Activated CD4-positive, CD25-positive, alpha-beta regulatory T cell treated with anti-CD3 and anti-CD28 coated beads, Interleukin-2, amount 50 U/mL, for 24 hours (primary cell): Measurements from ENCODE around the gene TGM1.

Experiments used
- ATAC-seq, 2 donors: fragments of 150-1000 bp; cut with Tn5 transposase; one replicate each; pipeline ENCODE4 v1.10.0; 2021; ENCODE audit warnings: mild to moderate bottlenecking in 1 of 2, moderate library complexity in 1 of 2

Gene TGM1

DNA sequence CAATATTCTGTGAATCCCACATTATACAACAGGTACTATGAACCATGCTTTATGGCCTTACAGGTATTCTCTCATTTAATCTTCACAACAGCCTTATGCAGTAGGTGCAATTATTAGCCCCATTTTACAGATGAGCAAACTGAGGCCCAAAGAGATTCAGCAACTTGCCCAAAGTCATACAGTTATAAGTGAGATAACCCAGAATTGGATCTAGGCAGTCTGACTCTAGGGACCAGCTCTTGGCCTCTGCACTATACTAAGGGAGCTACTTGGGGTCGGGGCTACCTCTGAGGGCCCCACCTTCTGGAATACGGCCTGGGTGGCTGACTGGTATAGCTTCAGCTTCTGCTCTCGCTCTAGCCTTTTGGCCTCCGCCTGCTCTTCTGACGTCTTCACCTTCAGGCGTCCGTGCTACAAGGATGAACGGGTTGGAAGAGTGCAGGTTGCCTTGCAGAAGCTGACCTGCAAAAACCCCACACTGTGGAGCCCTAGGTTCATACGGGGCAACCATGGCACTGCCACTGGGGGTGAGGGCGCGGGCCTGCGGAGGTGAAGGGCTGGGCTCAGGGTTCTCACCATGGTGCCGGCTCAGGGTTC lies 7.7 kb upstream of the TGM1 start:
- ATAC-seq = no peak

DNA sequence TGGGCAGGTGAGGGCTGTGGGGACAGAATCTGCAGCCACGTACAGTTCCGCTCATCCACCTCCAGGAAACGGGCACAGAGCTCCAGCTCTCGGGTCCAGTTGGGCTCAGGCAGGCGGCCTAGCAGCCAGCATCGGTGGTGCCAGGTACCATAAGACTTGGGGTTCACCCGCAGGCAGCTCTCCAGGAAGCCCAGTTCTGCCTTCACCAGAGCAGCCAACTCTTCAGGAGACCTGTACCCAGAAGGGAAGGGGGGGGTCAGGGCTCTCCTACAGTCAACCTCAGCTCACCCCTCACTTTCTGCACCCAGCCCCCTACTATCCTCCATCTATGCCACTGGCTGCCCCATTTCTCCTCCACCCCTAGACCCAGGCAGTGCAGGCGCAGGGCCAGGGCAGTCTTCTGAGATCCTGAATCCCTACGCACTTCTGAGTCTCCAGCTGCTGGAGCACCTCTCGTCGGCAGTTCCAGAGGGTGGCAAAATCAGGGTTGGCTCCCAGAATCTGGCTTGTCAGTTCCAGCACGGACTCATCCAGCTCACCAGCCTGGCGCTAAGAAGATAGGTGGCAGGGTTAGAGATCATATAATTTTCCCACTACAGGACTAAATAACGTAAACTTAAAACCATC lies 7.0 kb upstream of the TGM1 start:
- no peak for ATAC-seq

DNA sequence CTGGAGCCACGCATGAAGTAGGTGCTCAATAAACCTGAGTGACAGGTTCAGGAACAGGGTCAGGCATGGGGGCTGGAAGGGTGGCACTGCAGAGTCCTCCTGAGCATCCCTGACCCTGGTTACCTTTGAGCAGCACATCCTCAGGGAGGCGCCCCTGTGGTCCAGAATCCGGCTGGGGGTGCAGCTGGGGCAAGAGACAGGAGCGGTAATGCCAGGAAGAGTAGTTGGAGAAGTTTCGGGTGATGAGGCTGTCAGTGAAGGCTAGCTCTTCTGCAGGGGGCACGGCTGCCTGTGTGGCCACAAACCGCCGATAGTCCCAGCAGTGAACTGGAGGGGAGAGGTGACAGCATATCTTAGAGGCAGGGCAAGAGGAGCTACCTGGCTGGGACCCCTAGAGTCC lies 6.4 kb upstream of the TGM1 start:
- ATAC-seq = no peak

DNA sequence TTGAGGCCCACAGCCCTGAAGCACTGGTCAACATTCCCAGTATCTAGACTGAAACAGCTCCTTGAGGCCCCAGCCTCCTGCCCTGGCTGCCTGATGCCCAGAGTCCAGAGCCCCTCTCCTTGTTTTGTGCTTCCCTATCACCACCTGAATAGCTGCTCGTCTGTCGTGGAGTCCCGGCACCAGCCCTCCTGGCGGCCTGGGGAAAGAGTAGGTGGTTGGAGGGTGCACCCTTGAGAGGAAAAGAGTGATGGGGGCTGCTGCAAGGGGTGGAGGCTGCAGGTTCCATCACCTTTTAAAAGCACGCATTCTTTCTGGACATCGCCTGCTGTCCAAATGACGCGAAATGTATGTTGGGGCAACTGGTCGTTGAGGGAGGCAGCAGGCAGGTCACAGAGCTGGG lies 5.2 kb upstream of the TGM1 start:
- ATAC-seq = no peak

DNA sequence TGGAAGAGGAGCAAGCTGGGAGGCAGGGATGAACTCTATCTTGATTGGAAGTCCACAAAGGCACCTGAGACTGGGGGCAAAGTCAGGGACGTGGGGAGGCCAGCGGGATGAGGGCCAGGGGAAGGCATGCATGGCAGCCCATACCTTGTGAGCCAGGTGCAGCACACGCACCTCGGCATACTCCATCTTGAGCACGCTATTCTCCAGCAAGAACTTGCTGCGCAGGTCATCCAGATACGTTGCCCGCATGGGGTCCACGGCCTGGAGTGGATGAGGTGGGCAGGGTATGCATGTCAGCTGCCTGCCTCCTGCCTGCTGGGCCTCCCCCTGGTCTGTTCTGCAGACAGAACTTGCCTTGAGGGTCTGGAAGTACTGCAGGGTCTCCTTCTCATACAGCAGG lies 4.5 kb upstream of the TGM1 start:
- no peak for ATAC-seq

DNA sequence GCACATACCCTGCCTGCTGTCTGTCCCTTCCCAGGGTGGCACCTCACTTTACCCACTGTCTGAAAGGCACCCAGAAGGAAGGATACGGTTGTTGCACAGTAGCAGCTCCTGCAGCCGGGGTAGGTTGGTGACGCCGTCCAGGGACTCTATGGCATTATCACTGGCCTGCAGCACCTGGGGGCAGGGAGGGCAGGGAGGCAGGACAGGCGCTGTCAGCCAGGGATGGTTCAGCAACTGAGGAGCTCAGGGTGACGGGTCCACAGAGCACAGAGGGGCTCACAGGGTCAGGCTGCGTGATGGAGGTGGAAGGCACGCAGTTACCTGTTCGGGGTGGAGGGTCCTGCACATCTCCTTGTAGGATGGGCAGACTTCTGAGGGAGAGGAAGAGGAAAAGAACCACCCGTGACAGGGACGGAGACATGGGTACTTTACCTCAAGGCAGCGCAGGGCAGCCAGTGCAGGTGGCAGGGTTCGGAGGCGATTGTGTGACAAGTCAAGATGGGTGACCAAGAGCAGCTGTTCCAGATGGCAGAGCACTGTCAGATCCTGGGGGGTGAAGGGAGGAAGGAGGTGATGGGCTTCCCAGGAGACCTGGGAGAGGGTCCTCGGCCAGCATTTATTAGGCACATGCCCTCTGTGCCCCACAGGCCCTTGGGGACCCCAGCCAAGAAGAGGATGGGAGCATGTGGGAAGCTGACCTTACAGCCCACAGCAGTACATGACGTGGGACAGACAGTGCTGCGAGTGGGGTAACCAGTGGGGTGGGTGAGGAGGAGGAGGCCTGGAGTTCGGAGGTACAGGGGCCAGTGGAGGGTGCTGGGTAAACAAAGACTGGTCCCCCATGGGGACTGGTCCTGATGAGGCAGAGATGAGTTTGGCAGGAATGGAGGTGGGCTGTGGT lies 3.6 kb upstream of the TGM1 start:
- no peak for ATAC-seq

DNA sequence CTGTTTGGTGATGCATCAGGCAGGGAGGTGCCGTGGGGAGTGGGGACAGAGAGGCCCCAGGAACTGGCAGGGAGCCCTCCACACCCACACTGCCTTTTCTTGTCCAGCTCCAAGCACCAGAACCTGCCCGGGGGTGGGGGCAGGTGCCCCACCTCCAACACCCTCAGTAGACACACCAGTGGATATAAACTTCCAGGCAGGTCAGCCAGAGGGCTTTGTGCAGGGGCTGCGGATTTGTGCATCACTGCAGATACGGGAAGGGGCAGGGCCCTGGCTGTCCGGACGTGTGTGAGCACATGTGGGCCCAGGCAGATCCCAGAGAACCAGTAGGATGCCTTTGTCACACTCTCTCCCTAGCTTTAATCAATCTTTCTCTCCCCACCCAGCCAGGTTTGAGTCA lies 1.3 kb upstream of the TGM1 start:
- no peak for ATAC-seq

DNA sequence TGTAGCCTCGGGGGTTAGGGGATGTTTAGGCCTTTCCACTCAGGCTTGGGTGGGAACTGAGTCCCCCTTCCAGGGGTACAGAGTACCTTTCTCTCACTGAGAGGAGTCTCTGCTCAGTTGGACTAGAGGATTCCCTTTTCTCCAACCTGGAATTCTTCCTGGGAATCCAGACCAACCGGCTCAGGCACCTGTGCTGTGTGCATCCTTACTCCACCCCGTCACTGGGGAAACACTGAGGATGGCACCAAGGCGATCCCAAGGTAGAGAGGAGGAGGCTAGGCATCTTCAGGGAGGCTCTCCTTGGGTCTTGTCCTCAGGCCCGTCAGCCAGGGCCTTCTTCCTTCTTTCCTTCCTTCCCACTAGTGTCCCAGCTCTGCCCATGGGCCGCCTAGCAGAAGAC lies 871 bp upstream of the TGM1 start:
- no peak for ATAC-seq

DNA sequence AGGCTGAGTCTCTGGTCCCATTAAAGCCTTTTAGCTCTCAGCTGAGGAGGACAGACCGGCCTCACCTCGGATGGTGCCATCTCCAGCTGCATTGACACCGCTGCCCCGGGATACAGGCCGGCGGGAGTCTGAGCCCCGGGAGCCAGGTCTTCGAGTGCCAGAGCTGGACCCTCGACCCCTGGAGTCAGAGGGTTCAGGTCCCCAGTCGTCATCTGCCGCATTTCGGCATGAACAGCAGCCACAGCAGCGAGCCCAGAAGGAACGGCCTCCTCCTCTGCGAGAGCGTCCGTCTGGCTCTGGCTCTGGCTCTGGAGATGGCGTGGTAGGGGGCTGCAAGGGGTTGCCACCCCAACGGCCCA lies 1.0 kb downstream of the TGM1 start:
- ATAC-seq = no peak

DNA sequence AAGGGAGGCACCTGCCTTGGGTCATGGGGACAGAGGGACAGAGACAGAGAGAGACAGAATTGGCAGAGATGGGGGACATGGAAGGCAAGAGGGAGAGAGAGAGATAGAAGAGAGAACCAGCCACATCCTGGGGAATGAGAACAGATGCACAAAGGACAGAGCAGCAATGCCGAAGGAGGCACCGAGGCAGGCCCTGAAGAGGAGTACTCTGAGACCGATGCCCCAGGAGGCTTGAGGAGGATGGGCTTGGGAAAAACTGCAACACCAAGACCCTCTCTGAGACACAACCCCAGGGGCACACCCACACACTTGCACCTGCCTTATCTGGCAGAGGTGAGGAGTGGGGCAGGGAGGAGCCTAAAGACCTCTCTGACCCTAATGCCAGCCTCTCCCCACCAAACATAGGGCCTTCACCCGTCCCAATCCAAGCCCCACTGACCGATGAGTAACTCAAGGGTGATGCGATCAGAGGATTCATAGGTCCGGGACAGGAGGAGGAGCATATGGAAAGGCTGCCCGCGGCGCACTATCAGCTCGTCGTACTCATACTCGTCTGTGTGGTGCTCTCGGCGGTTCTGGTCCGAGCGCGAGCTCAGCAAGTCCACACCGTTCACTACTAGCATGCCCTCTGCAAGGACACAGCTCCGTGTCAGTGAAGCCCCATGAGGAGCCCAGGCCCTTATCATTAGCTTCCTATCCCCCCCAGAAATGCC lies 1.6 kb downstream of the TGM1 start:
- ATAC-seq = no peak

DNA sequence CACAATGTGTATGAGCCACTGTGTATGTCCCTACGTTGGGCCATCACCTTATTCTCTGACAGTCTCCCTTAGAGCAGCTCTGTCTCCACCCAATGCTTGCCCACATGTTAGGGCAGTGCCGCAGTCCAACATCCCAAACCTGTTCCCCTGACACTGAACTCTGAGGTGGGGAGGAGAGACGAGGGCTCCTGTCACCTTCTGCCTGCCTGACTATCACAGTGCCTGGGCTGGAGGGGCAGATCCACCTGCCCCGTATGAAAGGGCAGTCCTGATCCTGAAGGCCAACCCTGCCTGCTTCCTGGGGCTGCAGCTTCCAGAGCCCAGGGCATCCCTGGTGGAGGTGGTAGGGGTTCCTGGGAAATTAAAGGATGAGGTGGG lies 2.2 kb downstream of the TGM1 start:
- ATAC-seq = no peak

DNA sequence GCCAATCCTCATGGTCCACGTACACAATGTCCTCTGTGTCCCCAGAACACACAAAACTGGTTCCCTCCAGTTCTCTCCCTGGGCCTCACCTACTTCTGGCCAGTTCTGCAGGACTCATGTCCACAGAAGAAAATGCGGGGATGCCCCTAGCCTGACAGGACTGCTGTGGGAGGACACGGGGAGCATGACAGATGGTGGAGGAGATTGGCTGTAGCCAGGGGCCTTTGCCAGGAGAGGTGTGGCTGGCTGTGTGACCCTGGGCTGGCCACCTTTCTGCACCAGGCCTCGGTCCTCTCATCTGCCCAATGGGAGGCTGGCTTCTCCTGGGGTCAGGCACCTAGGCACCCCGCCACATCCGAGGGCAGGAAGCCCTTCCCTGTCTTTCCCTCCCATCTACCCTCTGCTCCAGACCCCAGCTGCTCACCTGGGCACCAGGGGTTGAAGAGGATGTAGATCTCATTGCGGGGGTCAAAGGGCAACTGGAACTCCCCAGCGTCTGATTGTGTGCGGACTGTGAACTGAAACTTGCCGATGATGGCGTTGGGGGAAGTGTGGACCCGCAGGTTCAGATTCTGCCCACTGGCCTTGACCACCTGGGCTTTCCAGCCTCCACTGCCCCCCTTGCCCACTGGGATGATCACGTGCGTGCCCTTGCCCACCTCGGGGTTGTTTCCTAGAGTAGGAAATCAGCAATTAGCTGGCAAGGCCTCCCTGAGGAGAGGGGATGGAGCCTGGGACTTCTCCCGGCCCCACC lies 2.8 kb downstream of the TGM1 start:
- ATAC-seq = no peak

DNA sequence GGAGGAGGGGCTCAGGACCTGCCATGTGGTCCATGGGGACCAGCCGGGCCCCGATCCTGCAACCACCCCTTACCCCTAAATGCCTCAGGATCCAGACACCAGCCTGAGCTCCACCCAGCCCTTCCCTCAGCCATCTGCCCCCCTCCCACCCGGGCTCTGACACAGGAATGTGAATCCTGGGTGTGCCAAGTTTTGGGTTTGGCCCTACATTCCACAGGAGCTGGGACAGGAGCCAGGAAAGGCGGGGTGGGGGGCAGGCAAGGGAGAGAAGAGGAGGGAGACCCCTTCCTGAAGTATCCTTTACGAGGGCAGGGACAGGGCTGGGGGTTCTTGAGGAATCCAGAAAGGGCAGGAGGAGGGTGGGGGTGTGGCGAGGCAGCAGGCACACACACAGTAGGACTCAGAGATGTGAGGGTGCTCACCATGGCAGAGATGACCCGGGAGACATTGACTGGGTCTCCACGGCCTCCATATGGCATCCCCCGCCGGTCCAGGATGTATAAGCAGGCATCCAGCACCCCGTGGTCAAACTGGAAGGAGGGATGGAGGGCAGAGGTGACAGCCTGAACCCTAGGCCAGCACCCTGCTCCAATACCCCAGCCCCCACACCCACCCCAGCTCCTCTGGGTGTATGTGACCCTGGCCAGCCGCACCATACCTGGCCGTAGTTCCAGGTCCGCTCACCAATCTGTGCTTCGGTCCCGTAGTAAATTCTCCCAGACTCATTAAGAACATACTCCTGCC lies 3.5 kb downstream of the TGM1 start:
- no peak for ATAC-seq

DNA sequence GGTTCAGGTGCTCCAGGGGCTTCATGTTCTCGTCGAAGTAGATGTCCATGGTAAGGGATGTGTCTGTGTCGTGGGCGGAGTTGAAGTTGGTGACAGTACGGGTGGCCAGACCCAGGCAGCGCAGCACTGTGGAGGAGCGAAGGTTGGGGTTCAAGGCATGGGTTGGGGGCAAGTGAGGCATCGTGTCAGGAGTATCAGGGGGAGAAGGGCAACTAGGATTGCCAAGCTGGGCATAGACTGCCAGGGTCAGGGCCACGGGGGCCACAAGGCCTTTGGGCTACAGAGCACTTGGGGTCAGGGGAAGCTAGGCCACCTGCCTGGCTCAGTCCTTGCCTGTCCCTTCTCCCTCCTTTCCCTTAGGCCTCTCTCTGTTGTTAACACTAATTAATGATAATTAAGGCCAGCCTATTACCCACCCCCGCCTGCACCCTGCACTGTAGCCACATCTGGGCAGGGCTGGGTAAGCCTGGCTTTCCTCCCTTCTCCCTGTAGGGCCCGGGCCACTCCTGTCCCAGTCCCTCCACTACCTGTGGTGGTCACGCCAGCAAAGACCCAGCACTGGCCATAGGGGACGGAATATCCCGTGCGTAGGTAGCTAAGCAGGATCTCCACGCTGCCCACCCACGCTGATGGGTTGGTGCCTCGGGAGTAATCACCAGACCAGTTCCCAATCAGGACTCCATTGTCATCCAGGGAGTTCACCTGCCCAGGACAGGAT lies 4.3 kb downstream of the TGM1 start:
- no peak for ATAC-seq

DNA sequence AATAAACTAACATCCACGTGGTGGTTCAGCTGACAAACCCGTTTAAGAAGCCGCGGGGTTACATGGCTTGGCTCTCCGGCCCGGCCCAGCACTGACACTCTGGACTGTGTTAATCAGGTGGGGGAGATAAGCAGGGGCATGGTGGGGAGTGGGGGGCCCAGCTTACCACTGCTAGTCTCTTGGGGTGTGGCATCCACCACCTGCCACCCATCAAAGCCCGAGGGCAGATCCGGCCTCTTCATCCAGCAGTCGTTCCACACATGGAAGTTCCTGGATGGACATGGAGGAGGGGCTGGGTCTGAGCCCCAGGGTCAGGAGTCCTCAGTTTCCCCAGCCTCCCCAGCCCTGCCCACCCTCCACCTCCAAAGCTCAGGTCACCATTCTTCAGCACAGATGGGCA lies 4.9 kb downstream of the TGM1 start:
- no peak for ATAC-seq

DNA sequence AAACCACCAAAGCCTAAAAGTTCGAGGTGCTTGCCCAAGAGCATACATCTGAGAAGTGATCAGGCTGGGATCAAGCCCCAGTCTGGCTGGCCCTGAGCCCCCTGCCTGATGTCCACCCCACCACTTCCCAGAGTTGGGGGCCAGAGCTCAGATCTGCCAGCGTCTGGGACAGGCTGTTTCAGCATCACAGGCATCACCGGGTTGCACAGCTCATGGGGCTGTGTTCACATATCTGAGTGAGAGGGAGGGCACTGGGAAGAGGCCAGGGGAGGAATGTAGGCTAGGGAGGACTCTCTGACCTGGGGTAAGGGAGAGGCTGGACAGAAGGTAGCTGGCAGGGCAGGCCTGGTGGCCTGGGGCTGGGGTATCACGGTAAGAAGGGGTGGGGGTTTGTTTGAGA lies 6.0 kb downstream of the TGM1 start:
- ATAC-seq = no peak

DNA sequence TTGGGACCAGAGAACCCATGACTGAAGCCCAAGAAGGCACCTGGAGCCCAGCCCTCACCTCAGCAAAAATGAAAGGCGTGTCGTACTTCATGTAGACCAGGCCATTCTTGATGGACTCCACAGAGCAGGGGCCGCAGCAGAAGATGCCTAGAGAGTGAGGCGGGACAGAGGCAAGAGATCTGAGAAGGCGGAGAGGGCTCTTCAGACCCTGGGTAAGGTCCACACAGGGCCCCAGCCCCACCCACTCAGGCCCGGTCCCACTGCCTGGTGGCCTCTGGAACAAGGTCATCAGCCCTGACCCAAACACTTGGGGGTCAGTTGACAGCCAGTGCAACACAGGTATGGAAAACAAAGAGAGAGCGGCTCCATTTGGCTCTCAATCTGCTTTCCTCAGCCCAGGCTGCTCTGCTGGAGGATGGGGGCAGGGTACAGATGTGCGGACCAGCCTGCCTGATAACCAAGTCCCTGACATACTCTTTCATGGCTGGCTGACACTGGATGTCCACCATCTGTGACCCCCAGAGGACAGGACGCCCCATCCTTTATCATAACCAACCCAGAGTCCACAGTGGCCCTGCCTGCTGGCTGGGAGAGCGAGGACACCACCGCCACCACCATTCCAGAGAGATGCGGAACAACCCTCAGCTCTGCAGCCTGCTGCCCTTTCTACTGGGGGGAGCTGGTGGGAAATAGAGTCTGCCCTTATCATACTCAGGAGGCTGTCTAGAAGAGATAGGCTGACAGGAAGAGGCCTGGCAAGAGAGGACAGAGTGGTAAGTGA lies 6.9 kb downstream of the TGM1 start:
- no peak for ATAC-seq

DNA sequence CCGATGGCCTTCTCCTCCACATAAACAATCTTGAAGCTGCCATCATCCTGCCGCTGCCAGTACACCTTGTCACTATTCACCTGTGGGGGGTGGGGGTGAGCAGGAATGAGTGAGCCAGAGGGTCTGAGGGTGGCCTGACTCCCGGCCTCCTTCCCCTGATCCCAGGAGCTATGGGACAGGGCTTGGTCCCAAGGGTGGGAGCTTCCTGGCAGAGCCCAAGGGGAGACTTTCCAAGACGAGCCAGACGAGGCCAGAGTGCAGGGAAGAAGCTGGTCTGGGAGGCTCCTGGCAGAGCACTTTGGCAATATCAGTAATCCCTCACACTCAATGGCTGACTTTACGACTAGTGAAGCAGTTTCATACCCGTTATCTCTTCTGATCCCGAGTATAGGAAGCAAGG lies 7.5 kb downstream of the TGM1 start:
- no peak for ATAC-seq

DNA sequence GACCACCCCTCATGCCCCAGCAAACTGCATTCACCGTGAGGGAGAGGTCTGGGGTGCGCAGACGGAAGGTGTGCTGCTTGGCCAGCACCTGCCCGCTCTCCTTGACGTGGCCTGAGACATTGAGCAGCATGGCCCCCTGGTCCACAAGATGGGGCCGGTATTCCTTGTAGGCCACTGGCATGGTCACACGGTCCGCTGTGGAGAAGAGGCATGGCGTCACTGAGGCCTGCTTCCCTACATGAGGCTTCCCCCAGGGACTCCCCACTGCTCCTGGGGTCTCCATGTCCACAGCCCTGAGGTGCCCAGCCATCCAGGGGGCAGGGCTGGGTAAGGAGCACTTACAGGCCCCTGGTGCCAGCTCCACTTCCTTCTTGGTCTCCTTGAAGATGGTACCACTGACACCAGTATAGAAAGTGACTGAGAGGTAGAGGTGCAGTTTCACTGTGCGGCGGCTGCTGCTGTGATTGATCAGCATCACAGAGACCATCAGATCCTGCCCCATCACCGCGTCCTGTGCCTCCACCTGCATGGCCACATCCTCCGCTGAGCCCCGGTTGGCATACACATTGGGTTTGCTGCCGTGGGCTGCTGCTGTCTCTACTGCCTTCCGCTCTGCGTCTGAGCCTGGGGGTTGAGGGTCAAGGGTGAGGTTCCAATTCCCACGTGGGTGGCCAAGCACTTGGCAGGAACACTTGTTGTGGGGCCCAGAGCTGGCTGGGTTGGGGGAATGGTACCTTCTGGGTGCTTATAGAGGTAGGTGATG lies 8.2 kb downstream of the TGM1 start:
- ATAC-seq = no peak

DNA sequence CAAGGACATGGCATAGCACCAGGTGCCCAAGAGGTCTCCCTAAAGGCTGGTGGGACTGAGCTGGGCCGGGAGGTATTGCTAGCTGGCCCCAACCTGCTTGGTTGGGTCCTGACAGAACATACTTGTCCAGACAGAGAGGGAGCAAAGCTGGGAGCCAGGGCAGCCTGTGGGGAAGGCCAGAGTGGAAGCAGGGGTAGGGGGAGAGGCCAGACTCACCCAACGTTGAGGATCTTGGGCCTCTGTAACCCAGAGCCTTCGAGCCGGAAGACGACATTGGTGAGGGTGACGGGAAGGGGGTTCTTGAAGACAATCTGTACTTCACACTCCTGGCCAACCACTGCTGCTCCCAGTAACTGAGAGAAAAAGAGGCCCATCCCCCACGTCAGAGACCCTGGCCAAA lies 9.0 kb downstream of the TGM1 start:
- ATAC-seq = no peak
